Common myeloid progenitor, CD34-positive (primary cell): Measurements from ENCODE around the gene MFRP.

Experiments used
- CTCF ChIA-PET: fragments of 350-600 bp; sonication (Branson Sonifier 250); formaldehyde crosslinking; loops from one replicate; lab custom pipeline; 2021; ENCODE audit warnings: antibody characterized with exemption; lab: Charles Lee
- POLR2A ChIA-PET: fragments of 350-600 bp; sonication (Branson Sonifier 250); formaldehyde crosslinking; loops from one replicate; lab custom pipeline; 2021; ENCODE audit warnings: antibody characterized with exemption; lab: Charles Lee
- DNase-seq, 3 donors: peaks; one replicate each; pipeline versions ENCODE4 v3.0.0 to v3.0.0-alpha.2; 2013
- H3K27ac ChIP-seq, 2 experiments: 1 replicate in 1 of 2; 2 replicates in 1 of 2; pipeline ENCODE4 v1.7.0; 2013; ENCODE audit warnings: inconsistent platforms in 2 of 2, low read length in 2 of 2, mild to moderate bottlenecking in 2 of 2, low read depth in 1 of 2, moderate library complexity in 1 of 2; ENCODE audit not compliant: severe bottlenecking in 2 of 2, insufficient read depth in 1 of 2, poor library complexity in 1 of 2
- H3K27me3 ChIP-seq, 5 experiments: replicated peaks in 2 of 5; 1 replicate in 3 of 5; 2 replicates in 2 of 5; pipeline versions ENCODE4 v1.6.1 to v1.7.0; 2013; ENCODE audit warnings: low read length in 4 of 5, mild to moderate bottlenecking in 2 of 5, moderate library complexity in 2 of 5, inconsistent platforms in 1 of 5; ENCODE audit not compliant: insufficient read depth in 5 of 5, control insufficient read depth in 4 of 5
- H3K36me3 ChIP-seq, 4 experiments: 1 replicate in 2 of 4; 2 replicates in 2 of 4; pipeline versions ENCODE4 v1.6.1 to v1.7.0; 2013; ENCODE audit warnings: low read length in 3 of 4, control low read depth in 1 of 4, mild to moderate bottlenecking in 1 of 4; ENCODE audit not compliant: control insufficient read depth in 4 of 4, insufficient read depth in 4 of 4
- H3K4me1 ChIP-seq, 4 experiments: 1 replicate in 3 of 4; 2 replicates in 1 of 4; pipeline versions ENCODE4 v1.6.1 to v1.7.1; 2013; ENCODE audit warnings: low read length in 3 of 4, mild to moderate bottlenecking in 3 of 4, control low read depth in 1 of 4, inconsistent platforms in 1 of 4, moderate library complexity in 1 of 4; ENCODE audit not compliant: control insufficient read depth in 4 of 4, insufficient read depth in 4 of 4; ENCODE audit errors: control extremely low read depth in 1 of 4
- H3K4me3 ChIP-seq, 7 experiments: 1 replicate in 4 of 7; 2 replicates in 3 of 7; pipeline versions ENCODE4 v1.5.1 to v1.7.0; 2013; ENCODE audit warnings: mild to moderate bottlenecking in 7 of 7, low read length in 6 of 7, moderate library complexity in 6 of 7, inconsistent platforms in 2 of 7, low read depth in 2 of 7, control low read depth in 1 of 7; ENCODE audit not compliant: insufficient read depth in 4 of 7, control insufficient read depth in 1 of 7; ENCODE audit errors: extremely low read depth in 1 of 7
- H3K9me3 ChIP-seq, 5 experiments: 1 replicate in 4 of 5; 2 replicates in 1 of 5; pipeline versions ENCODE4 v1.6.1 to v1.7.1; 2013; ENCODE audit warnings: low read length in 4 of 5, mild to moderate bottlenecking in 2 of 5, inconsistent platforms in 1 of 5, low read depth in 1 of 5, moderate library complexity in 1 of 5; ENCODE audit not compliant: control insufficient read depth in 4 of 5, insufficient read depth in 2 of 5; ENCODE audit errors: control extremely low read depth in 1 of 5
- WGBS: methylation state at CpG from one replicate; pipeline ENCODE4 v1.1.5; 2013; ENCODE audit not compliant: insufficient coverage; 5-methylcytosine and 5-hydroxymethylcytosine counted together

The MFRP gene

DNA sequence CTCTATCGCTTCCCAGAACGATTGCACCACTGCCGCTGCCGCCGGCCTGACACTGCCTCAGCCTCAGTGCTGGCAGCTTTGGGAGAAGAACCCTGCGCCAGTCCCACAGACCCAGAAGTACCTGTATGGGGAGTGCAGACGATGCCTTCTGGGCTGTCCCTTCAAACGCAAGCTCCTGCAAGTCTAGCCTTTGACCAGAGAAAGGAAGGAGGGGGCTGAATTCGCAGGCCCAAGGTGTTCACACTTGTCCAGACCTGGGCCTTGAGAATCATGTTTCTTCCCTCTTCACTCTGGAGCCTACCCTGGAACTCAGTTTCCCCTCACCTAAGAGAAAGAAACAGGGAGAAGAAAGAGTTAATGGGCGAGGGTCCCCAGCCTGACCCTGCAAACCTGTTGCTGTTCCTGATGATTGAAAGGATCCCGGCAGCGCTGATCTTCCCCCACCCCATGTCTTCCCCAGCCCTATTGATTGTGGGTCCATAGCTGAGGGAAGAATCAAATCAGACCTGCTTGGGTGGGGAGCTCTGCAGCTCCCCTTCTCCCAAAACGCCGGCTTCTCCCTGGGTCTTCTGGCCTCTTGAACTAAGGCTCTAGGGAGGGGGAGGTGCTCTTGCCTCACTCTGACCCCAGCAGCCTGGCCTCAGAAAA, 28.8 kb downstream of the MFRP start:
- no peaks in the 10 kb centered on the region for H3K36me3 ChIP-seq
- H3K9me3 ChIP-seq: no peaks in the 10 kb centered on the region
- 72% methylated on average over 5 of the region's 14 CpGs for WGBS
- DNase-seq: no peak
- H3K4me3 ChIP-seq: peak overlapping the region in 2 of 7 experiments; percentile 26 to 52
- peaks cover 0 to 67% (median 39%) of the 10 kb centered on the region in 5 experiments for H3K27me3 ChIP-seq
- ChIA-PET CTCF (interaction anchor here (4.1 kb wide), 1 partner anchor 10 kb away, joined by 20 read pairs; no protein-coding TSS in a partner anchor), POLR2A (interaction anchor here (2.0 kb wide), 1 partner anchor 10 kb away, joined by 6 read pairs; no protein-coding TSS in a partner anchor)
- peak overlapping the region in 1 of 2 experiments; percentile 43 for H3K27ac ChIP-seq
- H3K4me1 ChIP-seq: peaks cover 0 to 48% (median 42%) of the 10 kb centered on the region in 4 experiments

DNA sequence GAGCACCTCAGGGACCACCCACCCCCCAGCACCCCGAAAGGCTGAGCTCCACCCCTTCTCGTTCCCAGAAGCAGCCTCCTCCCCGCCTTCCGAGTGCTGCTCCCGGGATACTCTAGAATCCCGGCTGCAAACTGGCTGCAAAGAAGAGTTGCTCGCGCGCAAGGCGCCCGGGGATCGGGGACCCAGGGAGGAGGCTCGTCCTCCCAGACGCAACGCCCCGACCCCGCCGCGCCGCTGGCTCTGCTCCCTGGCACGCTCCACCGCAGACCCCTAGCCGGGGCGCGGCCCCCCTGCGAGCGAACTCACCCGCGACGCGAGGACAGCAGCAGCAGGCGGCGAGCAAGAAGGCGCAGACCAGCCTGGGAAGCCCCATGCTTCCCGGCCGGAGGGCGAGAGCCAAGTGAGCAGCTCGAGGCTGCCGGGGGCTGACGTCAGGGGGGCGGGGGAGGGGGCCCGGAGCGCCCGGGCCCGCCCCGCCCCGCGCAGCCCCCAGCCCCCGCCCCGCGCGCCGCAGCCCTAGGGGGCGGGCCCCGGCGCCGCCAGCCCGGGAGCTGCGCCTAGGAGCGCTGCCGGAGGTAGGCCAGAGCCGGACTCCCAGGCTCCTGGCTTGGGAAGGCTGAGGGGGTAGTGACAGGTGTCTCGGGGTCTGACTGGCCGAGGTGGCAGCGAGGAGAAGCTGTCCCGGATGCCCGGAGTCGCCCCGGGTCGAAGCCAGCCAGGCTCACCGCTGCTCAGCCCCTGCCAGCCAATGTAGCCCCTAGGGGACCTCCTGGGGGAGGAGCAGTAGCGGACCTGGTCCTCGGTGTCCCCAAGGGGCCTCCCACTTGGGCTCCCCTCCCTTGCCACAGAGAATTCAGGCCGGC, 29.5 kb downstream of the MFRP start, which contains the start of gene MCAM:
Gene MCAM, minus strand, starts transcription at position 402 of the 863 bp plus-strand sequence. Its CDS starts 29 bp downstream, at position 373.
- DNase-seq: peak in 2 of 3 donors; percentile 51 to 60
- peak within 1 kb of the TSS in 6 of 7 experiments; percentile 10 to 66 (median 53) for H3K4me3 ChIP-seq
- H3K4me1 ChIP-seq: peaks cover 0 to 46% (median 40%) of the 10 kb centered on the region in 4 experiments
- ChIA-PET POLR2A (no interaction called here), CTCF (interaction anchor here (1.1 to 4.1 kb wide), 3 partner anchors 10 to 32 kb away, joined by 3 to 20 read pairs (median 15); no protein-coding TSS in a partner anchor)
- H3K36me3 ChIP-seq: no peaks in the 10 kb centered on the region
- 2% methylated on average over 61 of the region's 74 CpGs for WGBS
- H3K27ac ChIP-seq: peak within 1 kb of the TSS in 1 of 2 experiments; percentile 43
- H3K9me3 ChIP-seq: no peaks in the 10 kb centered on the region
- H3K27me3 ChIP-seq: peaks cover 0 to 70% (median 42%) of the 10 kb centered on the region in 5 experiments

DNA sequence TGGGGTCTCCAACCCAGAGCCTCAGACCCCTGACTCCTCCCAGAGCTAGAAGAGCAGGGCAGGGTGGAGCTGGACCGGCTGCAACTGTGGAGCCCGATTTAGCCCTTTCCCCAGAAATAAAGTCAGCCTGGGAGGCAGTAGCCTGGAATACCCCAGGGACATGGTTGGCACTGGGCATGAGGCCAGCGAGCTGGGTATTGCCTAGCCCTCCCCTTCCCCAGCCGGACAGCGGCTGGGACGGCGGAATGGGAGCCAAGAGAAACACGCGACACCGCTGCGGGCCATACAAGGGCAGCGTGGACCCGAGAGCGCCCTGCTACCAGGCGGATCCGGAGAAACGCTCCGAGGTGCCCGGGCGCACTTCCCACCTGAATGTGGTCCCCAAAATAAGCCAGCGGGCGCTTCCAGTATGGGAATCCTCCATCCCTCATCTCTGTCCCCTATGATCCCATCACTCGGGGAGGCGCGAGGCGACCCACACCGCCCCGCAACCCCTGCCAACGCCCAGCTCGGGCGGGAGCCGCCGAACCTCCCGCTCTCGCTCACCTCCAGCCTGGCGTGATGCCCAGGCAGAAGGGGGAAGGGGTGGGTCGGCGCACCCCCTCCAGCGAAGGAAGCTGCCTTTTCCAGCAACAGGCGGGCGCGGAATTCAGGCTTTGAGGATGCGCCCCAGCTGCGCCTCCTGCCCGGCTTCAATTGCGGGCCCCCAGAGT, 30.3 kb downstream of the MFRP start:
- H3K4me3 ChIP-seq: peak overlapping the region in 6 of 7 experiments; percentile 10 to 66 (median 53)
- CTCF ChIA-PET: interaction anchor here (1.0 to 4.1 kb wide), 6 partner anchors 9 to 251 kb away, joined by 3 to 20 read pairs (median 5); no protein-coding TSS in a partner anchor
- no peaks in the 10 kb centered on the region for H3K9me3 ChIP-seq
- H3K27me3 ChIP-seq: peaks cover 0 to 70% (median 42%) of the 10 kb centered on the region in 5 experiments
- no peaks in the 10 kb centered on the region for H3K36me3 ChIP-seq
- peaks cover 0 to 40% (median 33%) of the 10 kb centered on the region in 4 experiments for H3K4me1 ChIP-seq
- peak in 1 of 3 donors; percentile 19 for DNase-seq
- 1% methylated on average over 27 of the region's 46 CpGs for WGBS
- no peak overlapping the region for H3K27ac ChIP-seq
- POLR2A ChIA-PET: no interaction called here

DNA sequence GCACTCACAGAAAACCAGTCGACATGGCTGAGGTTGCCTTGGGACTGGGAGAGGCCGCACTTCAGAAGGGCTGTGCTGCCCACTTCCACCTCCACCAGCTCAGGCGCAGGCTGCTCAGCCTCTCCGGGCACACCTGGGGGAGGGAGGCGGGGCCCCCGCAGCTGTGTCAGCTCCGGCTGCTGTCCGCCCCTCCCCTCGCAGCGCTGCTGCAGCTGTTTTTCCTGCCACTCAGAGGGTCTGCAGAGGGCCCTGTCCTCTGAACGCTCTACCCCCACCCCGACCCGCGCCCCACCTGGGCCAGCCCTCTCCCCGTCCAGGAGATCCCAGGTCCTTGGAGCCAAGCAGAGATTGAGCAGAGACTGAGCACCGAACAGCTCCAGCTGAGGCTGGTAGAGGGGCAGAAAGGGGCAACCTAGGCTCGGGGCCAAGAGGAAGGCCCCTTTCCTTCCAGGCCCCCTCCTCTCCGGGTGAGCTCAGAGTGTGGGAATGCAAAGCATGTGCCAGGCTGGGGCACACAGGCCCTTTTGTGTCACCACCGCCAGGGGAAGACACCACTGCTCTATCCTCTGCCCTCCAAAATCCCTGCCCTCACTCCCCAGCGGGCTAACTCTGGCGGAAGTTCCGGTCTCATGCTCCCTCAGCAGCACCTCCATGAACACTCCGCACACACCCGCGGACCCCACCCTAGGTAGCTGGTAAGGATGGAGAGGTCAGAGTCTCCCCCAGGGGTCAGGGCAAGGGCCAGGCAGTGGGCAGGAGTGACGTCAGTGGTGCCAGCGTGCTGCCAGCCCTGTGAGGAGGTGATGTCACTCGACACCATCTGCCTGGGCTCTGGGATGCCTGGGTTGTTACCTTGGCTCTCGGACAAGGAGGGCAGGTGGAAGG, 31.1 kb downstream of the MFRP start:
- Histone ChIP-seq H3K36me3 (no peaks in the 10 kb centered on the region), H3K4me1 (peaks cover 0 to 32% (median 27%) of the 10 kb centered on the region in 4 experiments), H3K27me3 (peaks cover 0 to 66% (median 42%) of the 10 kb centered on the region in 5 experiments), H3K4me3 (peak overlapping the region in 6 of 7 experiments; percentile 9 to 66 (median 52)), H3K9me3 (no peaks in the 10 kb centered on the region), H3K27ac (no peak overlapping the region)
- CTCF ChIA-PET: interaction anchor here (0.8 to 4.1 kb wide), 10 partner anchors 8 to 250 kb away, joined by 3 to 20 read pairs (median 3); no protein-coding TSS in a partner anchor
- POLR2A ChIA-PET: no interaction called here
- DNase-seq: peak in 2 of 3 donors; percentile 60 to 70
- WGBS: 6% methylated on average over 19 of the region's 29 CpGs

DNA sequence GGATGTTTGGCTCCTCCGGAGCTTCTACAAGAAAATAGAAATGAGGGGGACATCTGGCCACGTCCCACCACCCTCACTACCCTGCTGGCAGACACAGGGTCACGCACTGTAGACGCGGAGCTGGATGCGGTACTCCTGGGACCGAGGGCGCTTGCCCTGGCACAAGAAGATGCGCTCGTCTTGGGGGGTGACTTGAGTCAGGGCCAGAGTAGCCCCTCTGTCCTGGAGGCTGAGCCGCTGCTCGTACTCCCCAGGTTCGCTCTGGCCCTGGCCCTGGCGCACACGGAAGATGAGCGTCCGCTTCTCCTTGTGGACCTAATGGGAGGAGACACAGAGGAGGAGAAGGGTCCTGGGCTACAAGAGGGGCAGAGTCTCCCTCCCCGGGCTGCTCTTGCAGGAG, 31.8 kb downstream of the MFRP start:
- ChIA-PET POLR2A (no interaction called here), CTCF (interaction anchor here (1.0 to 3.7 kb wide), 7 partner anchors 9 to 54 kb away, joined by 3 to 15 read pairs (median 3); no protein-coding TSS in a partner anchor)
- no peak overlapping the region for H3K4me3 ChIP-seq
- no peak overlapping the region for H3K27ac ChIP-seq
- H3K4me1 ChIP-seq: peaks cover 0 to 30% (median 26%) of the 10 kb centered on the region in 4 experiments
- WGBS: 85% methylated on average over 13 of the region's 18 CpGs
- no peaks in the 10 kb centered on the region for H3K9me3 ChIP-seq
- H3K27me3 ChIP-seq: peaks cover 0 to 60% (median 42%) of the 10 kb centered on the region in 5 experiments
- H3K36me3 ChIP-seq: no peaks in the 10 kb centered on the region
- no peak for DNase-seq
